HG02943 (cell line): Measurements from ENCODE around the gene ADSS1.

Experiments
- ATAC-seq: cut with Tn5 transposase; IDR thresholded peaks from one replicate; pipeline ENCODE4 v1.9.1; 2021; ENCODE audit warnings: mild to moderate bottlenecking, low read depth, moderate library complexity; ENCODE audit not compliant: unreplicated experiment

The ADSS1 gene

GRCh38 chr14:104723651-104724406, at the start of gene ADSS1:
Gene ADSS1, plus strand, starts transcription at chr14:104724229. Its CDS starts 42 bp downstream, at chr14:104724271.
- no peak for ATAC-seq

GRCh38 chr14:104675447-104675846, 48.6 kb upstream of the ADSS1 start:
- no peak for ATAC-seq

DNA sequence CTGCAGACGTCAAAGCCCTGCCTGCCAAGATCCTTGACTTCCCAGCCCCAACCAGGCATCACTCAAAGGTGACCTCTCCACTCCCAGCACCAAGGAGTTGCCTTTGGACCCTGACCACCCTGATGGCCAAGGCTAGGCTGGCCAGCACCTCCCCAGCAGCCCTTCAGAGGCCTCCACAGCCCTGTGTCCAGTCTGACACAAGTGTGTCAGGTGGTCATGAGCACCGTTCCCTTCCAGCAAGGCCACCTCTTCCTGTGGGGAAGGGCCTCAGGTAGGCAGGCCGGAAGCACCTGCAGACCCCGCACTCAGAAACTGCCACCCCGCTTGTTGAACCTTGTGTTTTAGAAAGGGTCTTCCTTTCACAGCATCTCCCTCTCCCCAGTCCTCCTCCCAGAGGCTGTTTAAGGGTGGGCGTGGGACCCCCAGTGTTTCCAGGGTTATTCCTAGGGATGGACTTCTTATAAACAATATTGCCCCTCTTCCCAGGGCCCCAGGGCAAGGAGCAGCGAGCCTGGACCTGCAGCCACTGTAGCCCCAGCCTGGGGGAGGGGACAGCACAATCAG, 47.8 kb upstream of the ADSS1 start:
- no peak for ATAC-seq

GRCh38 chr14:104676694-104677511, 47.1 kb upstream of the ADSS1 start:
- ATAC-seq = no peak

DNA sequence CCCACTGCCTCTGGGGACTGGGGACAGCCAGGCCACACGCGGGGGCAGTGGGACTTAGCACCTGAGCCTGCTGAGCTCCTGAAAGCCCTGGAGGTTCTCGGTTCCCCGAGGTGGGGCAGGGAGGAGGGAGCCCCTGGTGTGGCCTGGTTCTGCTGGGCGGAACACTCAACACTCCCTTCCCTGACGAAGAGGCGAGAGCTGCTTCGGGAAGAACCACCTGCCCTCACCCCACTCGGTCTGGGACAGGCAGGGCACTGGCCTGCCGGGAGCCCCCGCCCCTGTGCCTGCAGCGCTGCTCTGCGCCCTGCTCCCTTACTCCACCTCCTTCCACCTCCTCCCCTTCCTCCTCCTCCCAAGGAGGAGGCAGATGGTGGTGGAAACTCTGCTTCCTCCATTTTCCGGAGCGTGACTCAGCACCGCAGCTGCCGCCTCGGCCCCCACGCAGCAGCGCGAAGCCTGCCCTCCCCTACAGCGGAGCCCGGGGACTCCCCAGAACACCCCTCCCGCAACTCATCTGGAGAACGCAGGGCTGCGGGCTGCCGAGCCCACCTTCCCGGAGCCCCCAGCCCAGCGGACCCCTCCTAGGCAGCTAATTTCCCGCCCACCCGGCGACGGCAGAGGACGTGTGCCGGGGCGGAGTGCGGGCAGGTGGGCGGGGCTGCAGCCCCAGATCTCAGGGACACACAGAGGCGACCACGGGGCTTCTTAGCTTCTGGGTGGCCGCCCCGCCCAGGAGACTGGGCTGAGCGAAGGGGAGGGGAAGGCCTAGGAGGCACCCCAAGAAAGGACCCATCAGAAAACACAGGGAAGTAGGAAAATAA, 46.3 kb upstream of the ADSS1 start:
- no peak for ATAC-seq

GRCh38 chr14:104678346-104678745, 45.7 kb upstream of the ADSS1 start:
- no peak for ATAC-seq

DNA sequence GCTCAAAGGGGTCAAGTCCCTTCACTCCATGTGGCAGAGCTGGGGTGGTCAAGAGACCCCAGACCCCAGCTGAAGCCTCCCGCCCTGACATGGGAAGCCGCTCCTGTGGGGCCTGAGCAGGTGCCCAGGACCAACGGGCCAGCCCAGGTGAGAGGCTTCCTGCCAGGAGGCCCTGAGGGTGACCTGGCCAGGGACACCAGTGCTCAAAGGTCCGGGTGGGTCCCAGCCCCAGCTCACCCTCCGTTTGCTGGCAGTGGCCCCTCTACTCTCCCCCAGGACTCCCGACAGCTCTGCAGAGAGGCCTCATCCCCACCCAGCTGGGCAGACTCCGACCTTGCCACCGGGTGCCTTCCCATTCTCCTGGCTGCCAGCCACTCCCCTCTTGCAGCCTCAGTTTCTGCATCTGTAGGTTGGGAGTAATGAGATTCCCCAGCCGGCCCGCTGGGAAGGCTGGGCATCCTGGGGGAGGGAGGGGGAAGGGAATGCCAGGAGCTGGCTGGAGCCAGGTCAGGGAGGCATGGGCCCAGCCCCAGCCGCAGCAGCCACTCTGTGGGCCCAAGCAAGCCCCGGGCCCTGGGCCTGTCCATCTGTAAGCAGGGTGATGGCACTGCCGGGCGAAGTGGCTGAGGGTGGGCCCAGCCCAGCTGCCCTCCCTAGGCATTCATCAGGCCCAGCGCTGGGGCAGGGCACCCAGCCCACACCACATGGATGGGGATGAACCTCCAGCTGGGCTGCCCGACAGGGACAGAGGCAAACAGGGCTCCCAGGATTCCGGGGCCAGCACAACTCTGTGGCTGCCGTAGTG, 44.9 kb upstream of the ADSS1 start:
- ATAC-seq = no peak

DNA sequence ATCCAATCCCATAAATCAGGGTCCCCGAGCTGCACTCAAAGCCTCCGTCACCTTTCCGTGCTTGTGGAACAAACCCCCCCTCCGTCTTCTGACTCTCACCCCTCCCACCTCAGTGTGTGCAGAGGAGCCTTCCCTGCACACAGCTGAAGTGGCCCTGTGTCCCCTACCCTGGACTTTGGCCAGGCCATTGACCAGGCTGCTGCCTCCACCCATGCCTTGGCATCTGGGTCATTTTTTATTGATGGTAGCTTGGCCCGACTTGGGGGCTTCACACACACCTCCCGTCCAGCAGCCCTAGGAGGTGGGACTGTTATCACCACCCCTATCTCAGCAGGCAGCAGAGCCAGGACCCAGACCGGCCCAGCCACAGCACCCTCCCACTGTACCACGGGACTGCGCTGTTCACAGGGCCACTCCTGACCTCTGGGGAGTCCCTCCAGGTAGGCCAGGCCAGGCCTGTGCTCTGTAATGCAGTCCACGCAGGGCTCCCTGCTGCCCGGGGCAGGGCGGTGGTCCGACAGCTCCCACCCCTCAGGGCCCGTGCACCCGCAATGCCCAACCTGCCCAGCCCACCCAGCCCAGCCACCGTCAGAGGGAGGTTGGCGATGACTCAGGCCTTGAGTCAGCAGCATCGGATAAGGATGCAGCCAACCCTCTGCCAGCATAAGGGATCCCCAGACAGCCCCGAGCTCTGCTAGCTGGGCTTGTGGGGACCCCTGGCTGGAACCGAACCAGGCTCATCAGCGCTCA, 43.8 kb upstream of the ADSS1 start:
- ATAC-seq = no peak

DNA sequence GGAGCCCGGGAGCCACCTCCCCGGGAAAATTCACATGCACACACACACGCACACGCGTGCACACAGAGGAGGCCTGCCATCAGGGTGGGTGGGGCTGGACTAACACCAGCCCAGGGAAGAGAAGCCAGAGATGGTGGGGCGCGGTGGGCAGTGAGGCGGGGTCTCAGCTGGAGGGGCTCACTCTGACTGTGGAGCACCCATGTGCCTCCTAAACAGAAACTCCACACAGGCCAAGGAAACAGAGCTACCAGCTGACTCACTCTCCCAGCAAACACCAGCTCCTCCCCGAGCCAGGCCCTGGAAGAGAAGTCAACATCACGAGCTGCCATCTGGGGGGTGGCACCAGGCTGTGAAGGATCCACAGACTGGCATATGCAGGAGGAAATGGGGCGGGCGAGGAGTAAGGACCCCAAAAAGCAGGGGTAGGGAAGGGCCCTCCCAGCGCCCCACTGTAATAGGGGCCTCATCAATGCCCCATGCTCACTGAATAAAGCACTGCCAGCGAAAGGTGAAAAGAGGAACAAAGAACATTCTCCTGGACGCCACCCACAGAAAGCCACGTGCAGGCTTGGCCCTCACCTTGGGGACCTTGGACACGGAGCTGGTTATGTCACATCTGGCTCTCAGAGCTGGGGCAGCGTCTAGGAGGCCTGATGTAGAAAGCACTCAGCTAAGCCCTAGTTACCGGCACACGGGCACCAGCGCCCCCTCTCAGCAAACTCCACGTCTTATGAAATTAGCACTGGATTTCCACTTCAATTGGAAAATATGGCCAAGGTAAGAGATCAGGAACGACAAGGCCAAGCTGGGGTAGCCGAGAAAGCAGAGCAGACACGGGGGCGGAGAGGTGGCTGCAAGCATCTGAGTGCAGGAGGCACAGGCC, 43.0 kb upstream of the ADSS1 start:
- no peak for ATAC-seq

DNA sequence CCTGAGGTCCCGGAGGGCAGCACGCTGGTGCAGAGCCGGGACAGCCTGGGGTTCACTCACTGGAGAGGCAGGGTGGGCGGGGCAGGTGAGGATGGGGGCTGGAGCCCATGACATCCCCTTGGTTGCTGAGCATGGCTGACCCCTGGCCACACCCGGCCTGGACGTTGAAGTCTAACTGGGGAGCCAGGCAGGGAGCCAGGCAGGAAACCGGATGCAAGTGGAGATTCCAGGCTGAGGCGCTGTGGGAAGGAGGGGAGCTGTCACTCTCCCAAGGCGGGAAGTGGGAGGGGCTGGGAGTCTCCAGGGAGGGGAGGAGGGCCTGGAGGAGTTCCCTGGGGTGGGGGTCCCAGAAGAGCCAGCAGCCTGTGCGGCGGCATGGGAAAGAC, 42.3 kb upstream of the ADSS1 start:
- no peak for ATAC-seq

DNA sequence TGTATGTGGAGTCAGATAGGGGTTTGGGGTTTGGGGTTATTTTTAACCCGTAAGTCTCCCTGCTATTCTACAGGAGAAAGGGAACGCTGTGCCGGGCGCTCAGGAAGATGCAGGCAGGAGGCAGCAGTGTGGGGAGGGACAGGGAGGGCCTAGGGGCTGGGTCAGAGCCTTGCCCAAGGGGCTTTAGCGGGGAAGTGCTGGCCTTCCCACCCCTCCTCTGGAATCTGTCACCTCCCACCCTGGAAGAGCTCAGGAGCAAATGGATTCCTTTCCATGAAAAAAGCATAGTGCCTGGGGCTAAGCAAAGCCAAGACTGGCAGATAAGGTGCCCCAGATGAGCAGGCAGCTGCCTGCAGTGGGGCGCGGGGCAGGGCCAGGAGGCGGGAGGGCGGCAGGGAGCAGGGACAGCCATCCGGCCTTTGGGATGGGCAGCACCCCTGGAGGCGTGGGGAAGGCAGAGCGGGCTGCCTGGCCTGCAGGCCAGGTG, 41.9 kb upstream of the ADSS1 start:
- no peak for ATAC-seq

- ATAC-seq = no peak
These were observed 40.2 kb upstream of the ADSS1 start for GRCh38 chr14:104683653-104684448.

- no peak for ATAC-seq
These were observed 39.6 kb upstream of the ADSS1 start for GRCh38 chr14:104684449-104684821.

GRCh38 chr14:104685216-104685997, 38.6 kb upstream of the ADSS1 start:
- ATAC-seq = no peak

- no peak for ATAC-seq
These were observed 37.9 kb upstream of the ADSS1 start for GRCh38 chr14:104685998-104686610.
